Hepatocyte (in vitro differentiated cells): ENCODE results near the gene NADK2. TPM values are rescaled to one million over a fixed set of nuclear protein-coding genes. Genes with fewer than 3 reads are reported as not detected.
A peak's percentile ranks its signal among the peaks of the same experiment; 100 is the strongest.

Source experiments
- DNase-seq: peaks from one replicate; pipeline ENCODE4 v3.0.0-alpha.2; 2016; ENCODE audit warnings: low spot score
- H2AFZ ChIP-seq: fragments of 200-600 bp; sonication (generic); 2 replicates; pipeline ENCODE4 v1.6.0; 2016; ENCODE audit warnings: antibody characterized with exemption, mild to moderate bottlenecking
- H3K27ac ChIP-seq: fragments of 200-600 bp; sonication (generic); 2 replicates; pipeline ENCODE4 v1.5.1; 2016; ENCODE audit warnings: mild to moderate bottlenecking
- H3K27me3 ChIP-seq: fragments of 200-600 bp; sonication (generic); 2 replicates; pipeline ENCODE4 v1.6.1; 2016
- H3K36me3 ChIP-seq: fragments of 200-600 bp; sonication (generic); replicated peaks from 2 replicates; pipeline ENCODE4 v1.5.1; 2016; ENCODE audit warnings: low read depth; ENCODE audit not compliant: insufficient read depth
- H3K4me1 ChIP-seq: fragments of 200-600 bp; sonication (generic); 2 replicates; pipeline ENCODE4 v1.5.1; 2016; ENCODE audit warnings: mild to moderate bottlenecking, moderate library complexity; ENCODE audit not compliant: insufficient read depth
- H3K4me2 ChIP-seq: fragments of 200-600 bp; sonication (generic); 2 replicates; pipeline ENCODE4 v1.6.0; 2016
- H3K4me3 ChIP-seq: fragments of 200-600 bp; sonication (generic); 2 replicates; pipeline ENCODE4 v1.5.1; 2016; ENCODE audit warnings: mild to moderate bottlenecking
- H3K79me2 ChIP-seq: fragments of 200-600 bp; sonication (generic); 2 replicates; pipeline ENCODE4 v1.6.0; 2017; ENCODE audit warnings: mild to moderate bottlenecking
- H3K9me2 ChIP-seq: fragments of 200-600 bp; sonication (generic); replicated peaks from 2 replicates; pipeline ENCODE4 v1.6.0; 2017; ENCODE audit warnings: mild to moderate bottlenecking; ENCODE audit not compliant: insufficient read depth
- H3K9me3 ChIP-seq: fragments of 200-600 bp; sonication (generic); 2 replicates; pipeline ENCODE4 v1.5.1; 2016; ENCODE audit warnings: low read depth, mild to moderate bottlenecking
- H4K20me1 ChIP-seq: fragments of 200-600 bp; sonication (generic); 2 replicates; pipeline ENCODE4 v1.6.0; 2016; ENCODE audit warnings: mild to moderate bottlenecking; ENCODE audit not compliant: insufficient read depth, poor library complexity, severe bottlenecking
- EZH2 ChIP-seq: fragments of 200-600 bp; sonication (generic); IDR thresholded peaks from 2 replicates; pipeline ENCODE4 v1.6.1; 2016; ENCODE audit warnings: antibody characterized with exemption, mild to moderate bottlenecking, borderline replicate concordance
- EZH2phosphoT487 ChIP-seq: fragments of 200-600 bp; sonication (generic); IDR thresholded peaks from one replicate; pipeline ENCODE4 v1.6.1; 2018; ENCODE audit warnings: antibody characterized with exemption, mild to moderate bottlenecking, low read depth, moderate library complexity; ENCODE audit not compliant: unreplicated experiment, severe bottlenecking
- WGBS: methylation state at CpG from one replicate; pipeline ENCODE4 v1.1.6; 2016; ENCODE audit warnings: low lambda C conversion rate; ENCODE audit errors: missing lambda C conversion rate; 5-methylcytosine and 5-hydroxymethylcytosine counted together
- polyA plus RNA-seq: library from polyadenylated mRNA; unstranded; fragments of >200 nt; fragmentation: Nextera tagmentation; extraction: Ambion mirVana; gene quantifications from 2 replicates; pipeline ENCODE4 v1.2.1, GENCODE V29; 2016
- total RNA-seq: library from RNA; depleted of rRNA; stranded (reverse); fragments of >200 nt; gene quantifications from 2 replicates; pipeline ENCODE4 v1.2.3, GENCODE V29; 2014
- TF ChIP-seq, protein P1 (sequence below): fragments of 200-600 bp; sonication (generic); IDR thresholded peaks from 2 replicates; pipeline ENCODE4 v1.5.1; 2016; ENCODE audit warnings: antibody characterized with exemption, mild to moderate bottlenecking; ENCODE audit not compliant: poor library complexity

Gene NADK2
- total and polyA plus RNA-seq, 2 experiments from 2014 or later, result 43.1 to 102 TPM

DNA sequence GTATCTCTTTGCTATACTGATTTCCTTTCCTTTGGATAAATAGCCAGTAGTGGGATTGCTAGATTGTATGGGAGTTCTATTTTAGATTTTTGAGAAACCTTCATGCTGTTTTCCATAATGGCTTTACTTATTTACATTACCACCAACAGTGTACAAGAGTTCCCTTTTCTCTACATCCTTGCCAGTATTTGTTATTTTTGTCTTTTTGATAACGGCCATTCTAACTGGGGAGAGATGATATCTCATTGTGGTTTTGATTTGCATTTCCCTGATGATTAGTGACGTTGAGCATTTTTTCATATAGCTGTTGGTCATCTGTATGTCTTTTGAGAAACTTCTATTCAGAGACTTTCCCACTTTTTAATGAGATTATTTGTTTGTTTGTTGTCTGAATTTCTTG is 25.8 kb downstream of the NADK2 start:
- TF ChIP-seq, protein P1, sequence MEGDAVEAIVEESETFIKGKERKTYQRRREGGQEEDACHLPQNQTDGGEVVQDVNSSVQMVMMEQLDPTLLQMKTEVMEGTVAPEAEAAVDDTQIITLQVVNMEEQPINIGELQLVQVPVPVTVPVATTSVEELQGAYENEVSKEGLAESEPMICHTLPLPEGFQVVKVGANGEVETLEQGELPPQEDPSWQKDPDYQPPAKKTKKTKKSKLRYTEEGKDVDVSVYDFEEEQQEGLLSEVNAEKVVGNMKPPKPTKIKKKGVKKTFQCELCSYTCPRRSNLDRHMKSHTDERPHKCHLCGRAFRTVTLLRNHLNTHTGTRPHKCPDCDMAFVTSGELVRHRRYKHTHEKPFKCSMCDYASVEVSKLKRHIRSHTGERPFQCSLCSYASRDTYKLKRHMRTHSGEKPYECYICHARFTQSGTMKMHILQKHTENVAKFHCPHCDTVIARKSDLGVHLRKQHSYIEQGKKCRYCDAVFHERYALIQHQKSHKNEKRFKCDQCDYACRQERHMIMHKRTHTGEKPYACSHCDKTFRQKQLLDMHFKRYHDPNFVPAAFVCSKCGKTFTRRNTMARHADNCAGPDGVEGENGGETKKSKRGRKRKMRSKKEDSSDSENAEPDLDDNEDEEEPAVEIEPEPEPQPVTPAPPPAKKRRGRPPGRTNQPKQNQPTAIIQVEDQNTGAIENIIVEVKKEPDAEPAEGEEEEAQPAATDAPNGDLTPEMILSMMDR, result no peak
- Histone ChIP-seq H3K4me2 (no peak overlapping the region), H3K4me3 (no peak overlapping the region), H4K20me1 (no peaks in the 10 kb centered on the region), H3K4me1 (no peaks in the 10 kb centered on the region), H3K9me2 (no peaks in the 10 kb centered on the region), H3K27me3 (no peaks in the 10 kb centered on the region), H3K79me2 (no peaks in the 10 kb centered on the region), H3K9me3 (no peaks in the 10 kb centered on the region), H3K27ac (no peak overlapping the region), H2AFZ (no peak overlapping the region), H3K36me3 (peaks cover 3% of the 10 kb centered on the region)
- WGBS, result 90% methylated on average over 2 of the region's 2 CpGs
- DNase-seq, result no peak

DNA sequence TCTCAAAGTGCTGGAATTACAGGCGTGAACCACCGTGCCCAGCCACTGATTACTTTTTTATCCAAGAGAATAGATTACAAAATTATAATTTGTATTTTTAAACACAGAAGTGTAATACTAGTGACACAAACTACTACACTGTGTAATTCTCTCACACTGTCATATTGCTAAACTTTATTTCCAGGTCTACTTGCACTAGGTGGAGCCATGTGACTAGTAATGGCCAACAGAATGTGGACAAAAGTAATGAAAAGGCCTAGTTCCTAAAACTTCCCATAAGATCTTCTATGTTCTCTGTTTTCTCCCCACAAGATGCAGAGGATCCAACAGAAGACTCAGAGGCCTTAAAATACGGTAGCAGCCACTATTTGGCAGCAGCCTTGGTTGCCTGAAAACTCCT is 27.3 kb downstream of the NADK2 start:
- Histone ChIP-seq H3K9me2 (no peaks in the 10 kb centered on the region), H3K79me2 (no peaks in the 10 kb centered on the region), H3K9me3 (no peaks in the 10 kb centered on the region), H2AFZ (no peak overlapping the region), H3K4me3 (no peak overlapping the region), H3K27me3 (no peaks in the 10 kb centered on the region), H3K4me1 (no peaks in the 10 kb centered on the region), H3K4me2 (no peak overlapping the region), H3K27ac (no peak overlapping the region), H4K20me1 (no peaks in the 10 kb centered on the region), H3K36me3 (peaks cover 3% of the 10 kb centered on the region)
- TF ChIP-seq, protein P1, result peak; percentile 19
- no peak for TF ChIP-seq EZH2
- TF ChIP-seq EZH2phosphoT487, result no peak
- WGBS, result 95% methylated on average over 3 of the region's 3 CpGs
- no peak for DNase-seq

DNA sequence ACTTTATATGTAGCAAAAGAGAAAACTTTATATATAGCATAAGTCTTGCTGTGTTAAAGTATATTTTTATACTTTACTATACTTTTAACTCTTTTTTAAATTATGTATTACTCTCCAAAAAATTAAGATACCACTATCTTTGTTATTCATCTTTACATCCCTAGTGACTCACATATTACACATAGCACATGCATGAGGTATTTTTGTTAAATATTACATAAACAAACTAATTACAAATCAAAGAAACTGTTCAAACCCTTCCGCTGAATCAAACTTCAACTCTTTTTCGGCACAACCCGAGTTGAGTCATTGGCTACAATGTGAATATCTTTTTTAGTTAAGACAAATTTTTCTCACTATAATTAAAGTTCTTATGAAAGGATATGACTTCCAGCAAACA is 32.1 kb downstream of the NADK2 start:
- no peaks in the 10 kb centered on the region for H3K4me1 ChIP-seq
- H2AFZ ChIP-seq, result no peak overlapping the region
- TF ChIP-seq, protein P1, result no peak
- TF ChIP-seq EZH2phosphoT487, result no peak
- no peak for TF ChIP-seq EZH2
- 84% methylated on average over 3 of the region's 3 CpGs for WGBS
- no peaks in the 10 kb centered on the region for H4K20me1 ChIP-seq
- DNase-seq, result no peak
- no peaks in the 10 kb centered on the region for H3K9me2 ChIP-seq
- no peak overlapping the region for H3K27ac ChIP-seq
- no peaks in the 10 kb centered on the region for H3K9me3 ChIP-seq
- no peaks in the 10 kb centered on the region for H3K79me2 ChIP-seq
- H3K4me3 ChIP-seq, result no peak overlapping the region
- no peaks in the 10 kb centered on the region for H3K36me3 ChIP-seq
- no peak overlapping the region for H3K4me2 ChIP-seq
- H3K27me3 ChIP-seq, result no peaks in the 10 kb centered on the region

DNA sequence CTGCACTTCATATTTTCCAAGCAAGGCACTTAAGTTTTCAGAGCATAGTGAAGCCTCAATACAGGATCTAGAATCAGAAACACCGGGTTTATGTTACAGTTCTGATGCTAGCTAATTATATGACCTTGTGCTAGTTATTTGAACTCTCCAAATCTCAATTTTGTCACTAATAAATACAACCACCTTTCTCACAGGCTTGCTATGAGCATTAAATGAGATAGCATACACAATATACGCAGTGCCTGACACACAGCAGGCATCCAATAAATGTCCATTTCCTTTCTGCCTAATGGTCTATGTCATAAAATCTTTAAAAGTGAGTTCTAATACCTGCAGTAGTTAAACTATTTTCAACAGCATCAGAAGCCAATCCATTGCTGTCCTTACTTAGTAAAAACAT is 32.9 kb downstream of the NADK2 start:
- Histone ChIP-seq H3K9me2 (no peaks in the 10 kb centered on the region), H3K4me2 (no peak overlapping the region), H3K79me2 (no peaks in the 10 kb centered on the region), H3K36me3 (no peaks in the 10 kb centered on the region), H3K4me3 (no peak overlapping the region), H3K27me3 (no peaks in the 10 kb centered on the region), H3K27ac (no peak overlapping the region), H4K20me1 (no peaks in the 10 kb centered on the region), H2AFZ (no peak overlapping the region), H3K4me1 (no peaks in the 10 kb centered on the region), H3K9me3 (no peaks in the 10 kb centered on the region)
- WGBS, result 81% methylated on average over 2 of the region's 2 CpGs
- TF ChIP-seq EZH2phosphoT487 (no peak), EZH2 (no peak)
- TF ChIP-seq, protein P1, result no peak
- DNase-seq, result no peak
